ENCODE data around the gene ZNF253.

GRCh38 chr19:19884583-19884982 is 18.9 kb downstream of the ZNF253 start:
- TF ChIP-seq CTCF (conservative IDR thresholded peaks at IDR 0.05; ENCODE audit: low read depth, low read length) (no peak), EZH2 (IDR thresholded peaks at IDR 0.05; ENCODE audit: borderline replicate concordance, low read depth, low read length, poor library complexity, severe bottlenecking) (no peak)

Measured in A673 (cell line).